Neural cell (in vitro differentiated cells): ENCODE data around the gene VEPH1. TPM values are rescaled to one million over a fixed set of nuclear protein-coding genes. Genes with fewer than 3 reads are reported as not detected.

Source experiments
- H2AFZ ChIP-seq: fragments of 200-600, 300-800 bp; sonication (generic), shearing (Covaris generic); 2 replicates; pipeline ENCODE4 v1.6.0; 2014; ENCODE audit warnings: low read depth, mild to moderate bottlenecking, antibody characterized with exemption, low read length, moderate library complexity
- H3F3A ChIP-seq: fragments of 200-600 bp; shearing (Covaris generic); 2 replicates; pipeline ENCODE4 v1.6.1; 2016; ENCODE audit warnings: mild to moderate bottlenecking, moderate library complexity, mixed read lengths, antibody characterized with exemption, low read length; ENCODE audit not compliant: insufficient read depth, poor library complexity, severe bottlenecking
- H3K27ac ChIP-seq: fragments of 200-600, 300-800 bp; sonication (generic), shearing (Covaris generic); 2 replicates; pipeline ENCODE4 v1.5.1; 2014; ENCODE audit warnings: mild to moderate bottlenecking, low read length, moderate library complexity
- H3K27me3 ChIP-seq: fragments of 300-800, 200-600 bp; sonication (generic), shearing (Covaris generic); 2 replicates; pipeline ENCODE4 v1.6.0; 2014; ENCODE audit warnings: mild to moderate bottlenecking, low read depth, low read length, moderate library complexity; ENCODE audit not compliant: insufficient read depth
- H3K36me3 ChIP-seq: fragments of 300-800, 200-600 bp; sonication (generic), shearing (Covaris generic); 2 replicates; pipeline ENCODE4 v1.5.1; 2014; ENCODE audit warnings: mild to moderate bottlenecking, antibody characterized with exemption, low read length, moderate library complexity; ENCODE audit not compliant: insufficient read depth
- H3K4me2 ChIP-seq: fragments of 300-800, 200-600 bp; sonication (generic), shearing (Covaris generic); 2 replicates; pipeline ENCODE4 v1.6.0; 2014; ENCODE audit warnings: mild to moderate bottlenecking, low read length
- H3K4me3 ChIP-seq: fragments of 300-800, 200-600 bp; sonication (generic), shearing (Covaris generic); 2 replicates; pipeline ENCODE4 v1.5.1; 2014; ENCODE audit warnings: mild to moderate bottlenecking, low read length, moderate library complexity
- H3K79me2 ChIP-seq: fragments of 200-600 bp; shearing (Covaris generic); replicated peaks from 2 replicates; pipeline ENCODE4 v1.6.0; 2014; ENCODE audit warnings: mild to moderate bottlenecking, low read length, moderate library complexity; ENCODE audit not compliant: insufficient read depth
- H3K9ac ChIP-seq: fragments of 300-800, 200-600 bp; sonication (generic), shearing (Covaris generic); 2 replicates; pipeline ENCODE4 v1.6.1; 2016; ENCODE audit warnings: mild to moderate bottlenecking, low read length, mixed read lengths
- H3K9me2 ChIP-seq: fragments of 200-600 bp; shearing (Covaris generic); 2 replicates; pipeline ENCODE4 v1.6.1; 2016; ENCODE audit warnings: mild to moderate bottlenecking, low read length, mixed read lengths; ENCODE audit not compliant: insufficient read depth
- H3K9me3 ChIP-seq: fragments of 200-600, 300-800 bp; sonication (generic), shearing (Covaris generic); 2 replicates; pipeline ENCODE4 v1.6.1; 2016; ENCODE audit warnings: mild to moderate bottlenecking, mixed run types, low read length, moderate library complexity, mixed read lengths
- H4K20me1 ChIP-seq: fragments of 200-600 bp; shearing (Covaris generic); 2 replicates; pipeline ENCODE4 v1.6.1; 2016; ENCODE audit warnings: mild to moderate bottlenecking, mixed run types; ENCODE audit not compliant: insufficient read depth
- EP300 ChIP-seq: fragments of 450-650 bp; conservative IDR thresholded peaks from 2 replicates; pipeline ENCODE4 v1.6.1; 2014; ENCODE audit warnings: antibody characterized with exemption, mild to moderate bottlenecking, moderate library complexity; ENCODE audit not compliant: poor library complexity, severe bottlenecking
- EZH2 ChIP-seq: fragments of 200-600, 300-800 bp; shearing (Covaris generic), sonication (generic); IDR thresholded peaks from 2 replicates; pipeline ENCODE4 v1.6.1; 2014; ENCODE audit warnings: antibody characterized with exemption, low read length, borderline replicate concordance, mild to moderate bottlenecking; ENCODE audit not compliant: insufficient read depth, poor library complexity, severe bottlenecking
- MXI1 ChIP-seq: fragments of 450-650 bp; conservative IDR thresholded peaks from 2 replicates; pipeline ENCODE4 v1.6.1; 2014; ENCODE audit warnings: antibody characterized with exemption, mild to moderate bottlenecking; ENCODE audit not compliant: poor library complexity, severe bottlenecking
- POLR2AphosphoS5 ChIP-seq: IDR thresholded peaks from 2 replicates; pipeline ENCODE4 v1.6.1; 2012
- RAD21 ChIP-seq: fragments of 450-650 bp; conservative IDR thresholded peaks from 2 replicates; pipeline ENCODE4 v1.6.1; 2014; ENCODE audit warnings: antibody characterized with exemption, mild to moderate bottlenecking, moderate library complexity
- SMC3 ChIP-seq: fragments of 450-650 bp; conservative IDR thresholded peaks from 2 replicates; pipeline ENCODE4 v1.6.1; 2014; ENCODE audit warnings: antibody characterized with exemption, mild to moderate bottlenecking, moderate library complexity; ENCODE audit not compliant: poor library complexity
- TAF1 ChIP-seq: IDR thresholded peaks from 2 replicates; pipeline ENCODE4 v1.6.1; 2012; ENCODE audit warnings: low read depth
- polyA plus RNA-seq: library from polyadenylated mRNA; depleted of rRNA; stranded (reverse); fragments of >200 nt; gene quantifications from 2 replicates; pipeline ENCODE4 v1.2.3, GENCODE V29; 2014
- TF ChIP-seq, protein P1 (sequence below): fragments of 450-650 bp; IDR thresholded peaks from 2 replicates; pipeline ENCODE4 v1.5.1; 2014; ENCODE audit warnings: antibody characterized with exemption, mild to moderate bottlenecking, moderate library complexity; ENCODE audit not compliant: poor library complexity, severe bottlenecking
- TF ChIP-seq, protein P2 (sequence below): IDR thresholded peaks from 2 replicates; pipeline ENCODE4 v1.6.1; 2012; ENCODE audit warnings: borderline replicate concordance

The VEPH1 gene
- polyA plus RNA-seq, 1 donor from 2014 or later: 0.89 TPM

DNA sequence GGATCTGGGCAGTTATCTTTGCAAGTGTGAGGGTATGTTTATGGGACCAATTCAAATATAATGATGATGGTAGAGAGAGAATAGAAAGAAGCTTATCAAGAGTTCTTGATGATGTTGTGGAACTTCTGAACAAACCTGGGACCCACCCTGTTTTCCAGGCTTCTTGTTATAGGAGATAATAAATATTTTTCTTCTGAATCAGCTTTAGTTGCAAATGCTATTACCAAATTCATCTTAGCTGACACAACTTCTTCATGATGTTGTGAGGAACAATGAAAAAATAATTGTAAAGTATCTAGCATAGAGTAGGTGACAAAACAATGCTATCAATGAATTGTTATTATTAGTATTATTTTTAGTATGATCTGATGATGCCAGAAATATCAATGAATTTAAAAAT, 110.1 kb downstream of the VEPH1 start:
- Histone ChIP-seq H3K27ac (no peak overlapping the region), H3K36me3 (no peaks in the 10 kb centered on the region)

DNA sequence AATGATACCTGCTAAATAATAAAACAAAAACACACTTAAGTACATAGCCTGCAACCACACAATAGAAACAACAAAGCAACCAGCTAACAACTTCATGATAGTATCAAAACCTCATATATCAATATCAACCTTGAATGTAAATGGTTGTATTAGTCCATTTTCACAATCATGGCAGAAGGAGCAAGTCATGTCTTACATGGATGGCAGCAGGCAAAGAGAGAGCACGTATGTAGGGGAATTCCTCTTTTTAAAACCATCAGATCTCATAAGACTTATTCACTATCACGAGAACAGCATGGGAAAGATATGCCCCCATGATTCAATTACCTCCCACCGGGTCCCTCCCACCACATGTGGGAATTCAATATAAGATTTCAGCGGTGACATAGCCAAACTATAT, 111.1 kb downstream of the VEPH1 start:
- Histone ChIP-seq H4K20me1 (no peaks in the 10 kb centered on the region), H3K4me2 (no peak overlapping the region), H3K9ac (no peak overlapping the region), H3K27me3 (no peaks in the 10 kb centered on the region), H2AFZ (no peak overlapping the region), H3K4me3 (no peak overlapping the region), H3K9me3 (no peaks in the 10 kb centered on the region), H3F3A (no peaks in the 10 kb centered on the region), H3K9me2 (no peaks in the 10 kb centered on the region), H3K27ac (no peak overlapping the region), H3K36me3 (no peaks in the 10 kb centered on the region), H3K79me2 (no peaks in the 10 kb centered on the region)
- TF ChIP-seq, protein P1, sequence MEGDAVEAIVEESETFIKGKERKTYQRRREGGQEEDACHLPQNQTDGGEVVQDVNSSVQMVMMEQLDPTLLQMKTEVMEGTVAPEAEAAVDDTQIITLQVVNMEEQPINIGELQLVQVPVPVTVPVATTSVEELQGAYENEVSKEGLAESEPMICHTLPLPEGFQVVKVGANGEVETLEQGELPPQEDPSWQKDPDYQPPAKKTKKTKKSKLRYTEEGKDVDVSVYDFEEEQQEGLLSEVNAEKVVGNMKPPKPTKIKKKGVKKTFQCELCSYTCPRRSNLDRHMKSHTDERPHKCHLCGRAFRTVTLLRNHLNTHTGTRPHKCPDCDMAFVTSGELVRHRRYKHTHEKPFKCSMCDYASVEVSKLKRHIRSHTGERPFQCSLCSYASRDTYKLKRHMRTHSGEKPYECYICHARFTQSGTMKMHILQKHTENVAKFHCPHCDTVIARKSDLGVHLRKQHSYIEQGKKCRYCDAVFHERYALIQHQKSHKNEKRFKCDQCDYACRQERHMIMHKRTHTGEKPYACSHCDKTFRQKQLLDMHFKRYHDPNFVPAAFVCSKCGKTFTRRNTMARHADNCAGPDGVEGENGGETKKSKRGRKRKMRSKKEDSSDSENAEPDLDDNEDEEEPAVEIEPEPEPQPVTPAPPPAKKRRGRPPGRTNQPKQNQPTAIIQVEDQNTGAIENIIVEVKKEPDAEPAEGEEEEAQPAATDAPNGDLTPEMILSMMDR: no peak
- TF ChIP-seq POLR2AphosphoS5 (no peak), RAD21 (no peak), MXI1 (no peak), TAF1 (no peak), SMC3 (no peak), EZH2 (no peak), EP300 (no peak)
- TF ChIP-seq, protein P2, sequence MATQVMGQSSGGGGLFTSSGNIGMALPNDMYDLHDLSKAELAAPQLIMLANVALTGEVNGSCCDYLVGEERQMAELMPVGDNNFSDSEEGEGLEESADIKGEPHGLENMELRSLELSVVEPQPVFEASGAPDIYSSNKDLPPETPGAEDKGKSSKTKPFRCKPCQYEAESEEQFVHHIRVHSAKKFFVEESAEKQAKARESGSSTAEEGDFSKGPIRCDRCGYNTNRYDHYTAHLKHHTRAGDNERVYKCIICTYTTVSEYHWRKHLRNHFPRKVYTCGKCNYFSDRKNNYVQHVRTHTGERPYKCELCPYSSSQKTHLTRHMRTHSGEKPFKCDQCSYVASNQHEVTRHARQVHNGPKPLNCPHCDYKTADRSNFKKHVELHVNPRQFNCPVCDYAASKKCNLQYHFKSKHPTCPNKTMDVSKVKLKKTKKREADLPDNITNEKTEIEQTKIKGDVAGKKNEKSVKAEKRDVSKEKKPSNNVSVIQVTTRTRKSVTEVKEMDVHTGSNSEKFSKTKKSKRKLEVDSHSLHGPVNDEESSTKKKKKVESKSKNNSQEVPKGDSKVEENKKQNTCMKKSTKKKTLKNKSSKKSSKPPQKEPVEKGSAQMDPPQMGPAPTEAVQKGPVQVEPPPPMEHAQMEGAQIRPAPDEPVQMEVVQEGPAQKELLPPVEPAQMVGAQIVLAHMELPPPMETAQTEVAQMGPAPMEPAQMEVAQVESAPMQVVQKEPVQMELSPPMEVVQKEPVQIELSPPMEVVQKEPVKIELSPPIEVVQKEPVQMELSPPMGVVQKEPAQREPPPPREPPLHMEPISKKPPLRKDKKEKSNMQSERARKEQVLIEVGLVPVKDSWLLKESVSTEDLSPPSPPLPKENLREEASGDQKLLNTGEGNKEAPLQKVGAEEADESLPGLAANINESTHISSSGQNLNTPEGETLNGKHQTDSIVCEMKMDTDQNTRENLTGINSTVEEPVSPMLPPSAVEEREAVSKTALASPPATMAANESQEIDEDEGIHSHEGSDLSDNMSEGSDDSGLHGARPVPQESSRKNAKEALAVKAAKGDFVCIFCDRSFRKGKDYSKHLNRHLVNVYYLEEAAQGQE: no peak

More for the DNA sequence above, 110.1 kb downstream of the VEPH1 start:
- Histone ChIP-seq H3K79me2 (no peaks in the 10 kb centered on the region), H3F3A (no peaks in the 10 kb centered on the region), H3K9me3 (no peaks in the 10 kb centered on the region), H3K27me3 (no peaks in the 10 kb centered on the region), H3K4me2 (no peak overlapping the region), H3K4me3 (no peak overlapping the region), H3K9ac (no peak overlapping the region), H4K20me1 (no peaks in the 10 kb centered on the region), H3K9me2 (no peaks in the 10 kb centered on the region), H2AFZ (no peak overlapping the region)
- no peak for TF ChIP-seq EP300
- TF ChIP-seq, protein P1: no peak
- no peak for TF ChIP-seq POLR2AphosphoS5
- TF ChIP-seq RAD21: no peak
- no peak for TF ChIP-seq MXI1
- TF ChIP-seq, protein P2: no peak
